DMS114 treated with DMSO at 0.1 percent for 48 hours (cell line): ENCODE measurements around the gene XCL2.
"Not testable (repeated sequence)": the region's sequence is repeated elsewhere in the genome, so short reads cannot be mapped to it uniquely, and the experiment has no call there.

Experiments used
- DNase-seq: peaks from one replicate; lab custom pipeline; 2025; ENCODE audit not compliant: unreplicated experiment; lab: John Stamatoyannopoulos, UW

XCL2 gene

GRCh38 chr1:168560370-168560769, 16.6 kb upstream of the XCL2 start:
- no peak for DNase-seq

GRCh38 chr1:168556647-168557046, 12.8 kb upstream of the XCL2 start:
- DNase-seq, result no peak

- no peak for DNase-seq
These were observed 11.8 kb upstream of the XCL2 start for GRCh38 chr1:168555508-168556046.

GRCh38 chr1:168554603-168555483, 11.0 kb upstream of the XCL2 start:
- no peak for DNase-seq

- no peak for DNase-seq
These were observed 10.1 kb upstream of the XCL2 start for GRCh38 chr1:168553680-168554553.

- no peak for DNase-seq
These were observed 9.2 kb upstream of the XCL2 start for GRCh38 chr1:168552961-168553360.

- no peak for DNase-seq
These were observed 7.9 kb upstream of the XCL2 start for GRCh38 chr1:168551688-168552087.

- no peak for DNase-seq
These were observed 7.2 kb upstream of the XCL2 start for GRCh38 chr1:168550971-168551370.

GRCh38 chr1:168546553-168546895, 2.7 kb upstream of the XCL2 start:
- not testable (repeated sequence) for DNase-seq

GRCh38 chr1:168545678-168546552, 2.1 kb upstream of the XCL2 start:
- peak; percentile 5 for DNase-seq

GRCh38 chr1:168542978-168543377, 819 bp downstream of the XCL2 start:
- DNase-seq, result not testable (repeated sequence)

- not testable (repeated sequence) for DNase-seq
These were observed 3.0 kb downstream of the XCL2 start for GRCh38 chr1:168540798-168541197.

GRCh38 chr1:168535536-168535935, 8.3 kb downstream of the XCL2 start:
- DNase-seq, result no peak

- DNase-seq, result no peak
These were observed 12.0 kb downstream of the XCL2 start for GRCh38 chr1:168531615-168532345.

- no peak for DNase-seq
These were observed 14.3 kb downstream of the XCL2 start for GRCh38 chr1:168529518-168529917.

GRCh38 chr1:168521401-168522000, 22.3 kb downstream of the XCL2 start:
- no peak for DNase-seq

- DNase-seq, result no peak
These were observed 23.0 kb downstream of the XCL2 start for GRCh38 chr1:168520832-168521231.

- DNase-seq, result no peak
These were observed 23.6 kb downstream of the XCL2 start for GRCh38 chr1:168520052-168520751.

- DNase-seq, result no peak
These were observed 25.0 kb downstream of the XCL2 start for GRCh38 chr1:168518813-168519212.
